NB4 (cell line): ENCODE results near the gene ENGASE.

Experiments
- DNase-seq: peaks from one replicate; pipeline ENCODE4 v3.0.0; 2010; ENCODE audit warnings: low read depth
- H3K4me3 ChIP-seq: one replicate; pipeline ENCODE4 v1.5.1; 2011; ENCODE audit warnings: mild to moderate bottlenecking, low read depth, low read length, moderate library complexity
- CTCF ChIP-seq: IDR thresholded peaks from one replicate; pipeline ENCODE4 v1.5.1; 2012; ENCODE audit warnings: low read depth, low read length
- MAX ChIP-seq: IDR thresholded peaks from 2 replicates; pipeline ENCODE4 v1.6.1; 2011; ENCODE audit warnings: low read depth, low read length
- MYC ChIP-seq: IDR thresholded peaks from 2 replicates; pipeline ENCODE4 v1.6.1; 2011; ENCODE audit warnings: low read depth, low read length
- POLR2A ChIP-seq: IDR thresholded peaks from 2 replicates; pipeline ENCODE4 v1.6.1; 2011; ENCODE audit warnings: mild to moderate bottlenecking; ENCODE audit not compliant: insufficient read length; ENCODE audit errors: extremely low read depth

Gene ENGASE

GRCh38 chr17:79118924-79119323, 44.3 kb downstream of the ENGASE start:
- no peak overlapping the region for H3K4me3 ChIP-seq
- TF ChIP-seq POLR2A (no peak), CTCF (no peak), MYC (no peak), MAX (no peak)
- DNase-seq = no peak

- TF ChIP-seq MYC (no peak), CTCF (no peak), POLR2A (no peak), MAX (no peak)
- H3K4me3 ChIP-seq = no peak overlapping the region
Measured at GRCh38 chr17:79120259-79120658, 45.6 kb downstream of the ENGASE start.

GRCh38 chr17:79123988-79124387, 49.4 kb downstream of the ENGASE start:
- TF ChIP-seq POLR2A (no peak), MYC (no peak), MAX (no peak), CTCF (no peak)
- DNase-seq = no peak
- H3K4me3 ChIP-seq = no peak overlapping the region

More at GRCh38 chr17:79120259-79120658, 45.6 kb downstream of the ENGASE start:
- no peak for DNase-seq

- H3K4me3 ChIP-seq = no peak overlapping the region
- no peak for DNase-seq
- no peak for TF ChIP-seq MAX
- no peak for TF ChIP-seq POLR2A
- TF ChIP-seq CTCF = no peak
- no peak for TF ChIP-seq MYC
Measured at GRCh38 chr17:79124513-79125209, 50.0 kb downstream of the ENGASE start.

GRCh38 chr17:79125503-79125902, 50.9 kb downstream of the ENGASE start:
- no peak for DNase-seq
- no peak overlapping the region for H3K4me3 ChIP-seq
- TF ChIP-seq CTCF (no peak), MYC (no peak), POLR2A (no peak), MAX (no peak)

- DNase-seq = no peak
- TF ChIP-seq MYC (no peak), MAX (no peak), CTCF (no peak)
- H3K4me3 ChIP-seq = no peak overlapping the region
Measured at GRCh38 chr17:79126139-79126538, 51.5 kb downstream of the ENGASE start.
